ENCODE measurements around the gene RBM8A.

Gene RBM8A

DNA sequence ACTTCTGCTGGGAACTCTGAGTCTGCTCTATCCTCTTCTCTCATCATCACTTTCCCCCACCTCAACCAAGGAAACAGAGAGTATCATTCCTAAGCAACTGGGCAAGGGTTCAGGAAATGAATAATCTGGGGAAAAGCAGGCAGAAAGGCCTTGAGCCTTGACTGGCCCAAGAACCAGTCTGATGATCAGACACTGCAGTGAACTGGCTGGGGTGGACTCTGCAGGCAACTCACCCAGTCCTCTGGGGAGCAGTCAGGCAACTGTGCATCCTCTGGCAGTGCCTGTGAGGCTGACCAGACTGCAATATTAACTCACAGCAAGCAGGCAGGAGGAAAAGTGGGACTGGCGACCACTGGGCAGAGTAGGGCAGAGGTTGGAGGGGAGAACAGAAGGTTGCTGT, 42.6 kb downstream of the RBM8A start:
- H3K27ac ChIP-seq (replicated peaks) = no peak overlapping the region
- DNase-seq (ENCODE audit: low read depth in 1 of 2, low spot score in 1 of 2) = no peak
- no peak for TF ChIP-seq POLR2AphosphoS5 (IDR thresholded peaks at IDR 0.05; ENCODE audit: low read depth)
- no peak for TF ChIP-seq SPI1 (IDR thresholded peaks at IDR 0.05; ENCODE audit: borderline replicate concordance, low read depth)
- TF ChIP-seq CTCF (IDR thresholded peaks at IDR 0.05; ENCODE audit: insufficient read depth, low read length) = no peak
- TF ChIP-seq, protein P1, sequence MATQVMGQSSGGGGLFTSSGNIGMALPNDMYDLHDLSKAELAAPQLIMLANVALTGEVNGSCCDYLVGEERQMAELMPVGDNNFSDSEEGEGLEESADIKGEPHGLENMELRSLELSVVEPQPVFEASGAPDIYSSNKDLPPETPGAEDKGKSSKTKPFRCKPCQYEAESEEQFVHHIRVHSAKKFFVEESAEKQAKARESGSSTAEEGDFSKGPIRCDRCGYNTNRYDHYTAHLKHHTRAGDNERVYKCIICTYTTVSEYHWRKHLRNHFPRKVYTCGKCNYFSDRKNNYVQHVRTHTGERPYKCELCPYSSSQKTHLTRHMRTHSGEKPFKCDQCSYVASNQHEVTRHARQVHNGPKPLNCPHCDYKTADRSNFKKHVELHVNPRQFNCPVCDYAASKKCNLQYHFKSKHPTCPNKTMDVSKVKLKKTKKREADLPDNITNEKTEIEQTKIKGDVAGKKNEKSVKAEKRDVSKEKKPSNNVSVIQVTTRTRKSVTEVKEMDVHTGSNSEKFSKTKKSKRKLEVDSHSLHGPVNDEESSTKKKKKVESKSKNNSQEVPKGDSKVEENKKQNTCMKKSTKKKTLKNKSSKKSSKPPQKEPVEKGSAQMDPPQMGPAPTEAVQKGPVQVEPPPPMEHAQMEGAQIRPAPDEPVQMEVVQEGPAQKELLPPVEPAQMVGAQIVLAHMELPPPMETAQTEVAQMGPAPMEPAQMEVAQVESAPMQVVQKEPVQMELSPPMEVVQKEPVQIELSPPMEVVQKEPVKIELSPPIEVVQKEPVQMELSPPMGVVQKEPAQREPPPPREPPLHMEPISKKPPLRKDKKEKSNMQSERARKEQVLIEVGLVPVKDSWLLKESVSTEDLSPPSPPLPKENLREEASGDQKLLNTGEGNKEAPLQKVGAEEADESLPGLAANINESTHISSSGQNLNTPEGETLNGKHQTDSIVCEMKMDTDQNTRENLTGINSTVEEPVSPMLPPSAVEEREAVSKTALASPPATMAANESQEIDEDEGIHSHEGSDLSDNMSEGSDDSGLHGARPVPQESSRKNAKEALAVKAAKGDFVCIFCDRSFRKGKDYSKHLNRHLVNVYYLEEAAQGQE (IDR thresholded peaks at IDR 0.05; ENCODE audit: insufficient replicate concordance, low read depth) = no peak
- TF ChIP-seq GABPA (IDR thresholded peaks at IDR 0.05; ENCODE audit: low read depth) = no peak
- peaks cover 6% of the 10 kb centered on the region for H3K27me3 ChIP-seq (ENCODE audit: insufficient read depth, poor library complexity, severe bottlenecking)
- H3K4me3 ChIP-seq (replicated peaks; ENCODE audit: insufficient read depth, low read length) = no peak overlapping the region

GRCh38 chr1:145879775-145880174, 47.5 kb downstream of the RBM8A start:
- TF ChIP-seq CTCF (IDR thresholded peaks at IDR 0.05; ENCODE audit: insufficient read depth, low read length) = no peak
- no peaks in the 10 kb centered on the region for H3K27me3 ChIP-seq (ENCODE audit: insufficient read depth, poor library complexity, severe bottlenecking)
- H3K4me3 ChIP-seq (replicated peaks; ENCODE audit: insufficient read depth, low read length) = no peak overlapping the region
- DNase-seq (ENCODE audit: low read depth in 1 of 2, low spot score in 1 of 2) = peak in 1 of 2 experiments; percentile 59
- H3K27ac ChIP-seq (replicated peaks) = no peak overlapping the region

DNA sequence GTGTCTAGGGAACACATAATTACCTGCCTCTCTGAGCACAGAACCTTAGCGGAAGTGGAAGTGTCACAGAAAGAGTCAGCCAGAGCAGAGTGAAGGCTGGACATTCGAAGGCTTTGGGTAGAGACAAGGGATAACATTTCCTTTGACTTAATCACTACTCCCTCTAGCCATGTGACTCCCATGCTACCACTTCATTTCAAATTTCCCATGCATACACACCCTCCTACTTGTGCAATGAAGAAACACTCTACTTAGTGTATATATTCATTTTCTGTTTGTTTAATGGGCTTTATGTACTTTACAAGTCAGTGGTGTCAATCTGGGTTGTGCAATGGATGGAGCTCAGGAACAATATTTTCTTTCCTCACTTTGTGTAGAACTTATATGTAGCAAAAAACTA, 48.6 kb downstream of the RBM8A start:
- Histone ChIP-seq H3K27ac (replicated peaks) (no peak overlapping the region), H3K4me3 (replicated peaks; ENCODE audit: insufficient read depth, low read length) (no peak overlapping the region), H3K27me3 (ENCODE audit: insufficient read depth, poor library complexity, severe bottlenecking) (no peaks in the 10 kb centered on the region)
- DNase-seq (ENCODE audit: low read depth in 1 of 2, low spot score in 1 of 2) = no peak
- TF ChIP-seq CTCF (IDR thresholded peaks at IDR 0.05; ENCODE audit: insufficient read depth, low read length) (no peak), SPI1 (IDR thresholded peaks at IDR 0.05; ENCODE audit: borderline replicate concordance, low read depth) (no peak), POLR2AphosphoS5 (IDR thresholded peaks at IDR 0.05; ENCODE audit: low read depth) (no peak)
- TF ChIP-seq, protein P1 (IDR thresholded peaks at IDR 0.05; ENCODE audit: insufficient replicate concordance, low read depth) = no peak

DNA sequence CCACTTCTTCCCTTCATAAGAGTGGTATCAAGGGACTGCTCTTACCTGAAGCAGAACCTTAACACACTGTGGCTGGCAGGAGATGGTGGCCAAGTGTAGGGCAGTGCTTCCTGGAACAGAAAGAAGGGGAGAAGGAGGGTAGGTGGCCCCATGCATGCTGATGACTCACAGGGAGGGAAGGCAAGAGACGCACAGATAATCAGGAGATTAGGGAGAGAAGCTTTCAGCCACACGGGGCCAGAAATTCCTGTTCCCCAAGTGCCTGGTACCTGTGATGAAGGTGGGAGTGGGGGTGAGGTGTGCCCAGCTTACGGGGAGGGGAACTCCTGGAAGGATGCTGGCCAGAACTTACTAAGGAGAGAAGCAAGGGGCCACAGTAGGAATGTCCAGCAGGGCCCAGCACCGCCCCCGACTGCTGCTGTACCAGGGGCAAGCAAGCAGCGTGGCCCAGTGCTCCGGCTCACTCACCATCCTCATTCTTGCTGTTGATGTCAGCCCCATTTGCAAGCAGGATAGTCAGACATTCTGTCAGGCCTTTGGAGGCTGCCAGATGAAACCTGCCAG, 49.3 kb downstream of the RBM8A start:
- H3K27ac ChIP-seq (replicated peaks) = no peak overlapping the region
- DNase-seq (ENCODE audit: low read depth in 1 of 2, low spot score in 1 of 2) = no peak
- H3K27me3 ChIP-seq (ENCODE audit: insufficient read depth, poor library complexity, severe bottlenecking) = no peaks in the 10 kb centered on the region
- no peak overlapping the region for H3K4me3 ChIP-seq (replicated peaks; ENCODE audit: insufficient read depth, low read length)
- TF ChIP-seq CTCF (IDR thresholded peaks at IDR 0.05; ENCODE audit: insufficient read depth, low read length) (no peak), GABPA (IDR thresholded peaks at IDR 0.05; ENCODE audit: low read depth) (no peak), POLR2AphosphoS5 (IDR thresholded peaks at IDR 0.05; ENCODE audit: low read depth) (no peak), SPI1 (IDR thresholded peaks at IDR 0.05; ENCODE audit: borderline replicate concordance, low read depth) (no peak)
- TF ChIP-seq, protein P1 (IDR thresholded peaks at IDR 0.05; ENCODE audit: insufficient replicate concordance, low read depth) = no peak

All from HL-60 (cell line).